Neuronal stem cell (in vitro differentiated cells): ENCODE measurements around the gene TIAM2.
"Not testable (repeated sequence)": the region's sequence is repeated elsewhere in the genome, so short reads cannot be mapped to it uniquely, and the experiment has no call there.

Experiments
- DNase-seq: peaks from one replicate; pipeline ENCODE4 v3.0.0-alpha.2; 2013; ENCODE audit warnings: low spot score
- H2AFZ ChIP-seq: one replicate; pipeline ENCODE4 v1.6.1; 2013; ENCODE audit warnings: mild to moderate bottlenecking, low read length, inconsistent platforms
- H2AK5ac ChIP-seq: 2 replicates; pipeline ENCODE4 v1.6.1; 2013; ENCODE audit warnings: low read depth, mild to moderate bottlenecking, inconsistent platforms, low read length, moderate library complexity, mixed read lengths
- H2BK120ac ChIP-seq: 2 replicates; pipeline ENCODE4 v1.6.1; 2013; ENCODE audit warnings: low read depth, mild to moderate bottlenecking, inconsistent platforms, low read length, moderate library complexity, mixed read lengths
- H2BK12ac ChIP-seq: one replicate; pipeline ENCODE4 v1.6.1; 2013; ENCODE audit warnings: low read length, inconsistent platforms
- H2BK15ac ChIP-seq: 2 replicates; pipeline ENCODE4 v1.6.1; 2013; ENCODE audit warnings: mild to moderate bottlenecking, low read length, inconsistent platforms, mixed read lengths
- H2BK5ac ChIP-seq: one replicate; pipeline ENCODE4 v1.6.1; 2013; ENCODE audit warnings: inconsistent platforms, mild to moderate bottlenecking, low read length, moderate library complexity
- H3K14ac ChIP-seq: one replicate; pipeline ENCODE4 v1.6.1; 2013; ENCODE audit warnings: low read length, inconsistent platforms
- H3K18ac ChIP-seq: 2 replicates; pipeline ENCODE4 v1.6.1; 2013; ENCODE audit warnings: low read length, inconsistent platforms
- H3K23ac ChIP-seq: 2 replicates; pipeline ENCODE4 v1.6.1; 2013; ENCODE audit warnings: low read depth, mild to moderate bottlenecking, mixed read lengths, low read length, inconsistent platforms; ENCODE audit not compliant: poor library complexity
- H3K27ac ChIP-seq: replicated peaks from 3 replicates; pipeline ENCODE4 v1.5.1; 2013; ENCODE audit warnings: low read length, inconsistent platforms
- H3K27me3 ChIP-seq, 3 experiments: 2 replicates each; pipeline ENCODE4 v1.6.1; 2013; ENCODE audit warnings: low read length in 3 of 3, mild to moderate bottlenecking in 2 of 3, inconsistent platforms in 1 of 3, low read depth in 1 of 3, mixed read lengths in 1 of 3, moderate library complexity in 1 of 3; ENCODE audit not compliant: control insufficient read depth in 3 of 3, insufficient read depth in 3 of 3
- H3K36me3 ChIP-seq, 2 donors: replicated peaks in 1 of 2; 2 replicates each; pipeline ENCODE4 v1.6.1; 2013; ENCODE audit warnings: low read length in 2 of 2; ENCODE audit not compliant: control insufficient read depth in 2 of 2, insufficient read depth in 2 of 2
- H3K4ac ChIP-seq: 2 replicates; pipeline ENCODE4 v1.6.1; 2013; ENCODE audit warnings: inconsistent platforms, mild to moderate bottlenecking, low read length, moderate library complexity
- H3K4me1 ChIP-seq, 2 donors: 1 replicate in 1 of 2; 2 replicates in 1 of 2; pipeline ENCODE4 v1.6.1; 2013; ENCODE audit warnings: low read length in 2 of 2, low read depth in 1 of 2; ENCODE audit not compliant: control insufficient read depth in 2 of 2, insufficient read depth in 1 of 2
- H3K4me2 ChIP-seq: one replicate; pipeline ENCODE4 v1.6.1; 2013; ENCODE audit warnings: mild to moderate bottlenecking, low read length, inconsistent platforms; ENCODE audit not compliant: insufficient read depth, poor library complexity, severe bottlenecking
- H3K4me3 ChIP-seq, 2 donors: 2 replicates each; pipeline ENCODE4 v1.5.1; 2013; ENCODE audit warnings: low read length in 2 of 2, mild to moderate bottlenecking in 2 of 2, inconsistent platforms in 1 of 2, moderate library complexity in 1 of 2
- H3K79me1 ChIP-seq: one replicate; pipeline ENCODE4 v1.6.1; 2013; ENCODE audit warnings: low read depth, mild to moderate bottlenecking, inconsistent platforms, low read length, moderate library complexity
- H3K9ac ChIP-seq: one replicate; pipeline ENCODE4 v1.6.1; 2013; ENCODE audit warnings: mild to moderate bottlenecking, low read depth, low read length, inconsistent platforms; ENCODE audit not compliant: poor library complexity
- H3K9me3 ChIP-seq, 2 donors: replicated peaks in 1 of 2; 2 replicates each; pipeline versions ENCODE3 to v1.6.1; 2013; ENCODE audit warnings: low read length in 2 of 2, mild to moderate bottlenecking in 2 of 2, inconsistent platforms in 1 of 2, low read depth in 1 of 2, mixed read lengths in 1 of 2, moderate library complexity in 1 of 2; ENCODE audit not compliant: control insufficient read depth in 2 of 2, insufficient read depth in 1 of 2
- H4K8ac ChIP-seq: one replicate; pipeline ENCODE4 v1.6.1; 2013; ENCODE audit warnings: low read depth, mild to moderate bottlenecking, inconsistent platforms, low read length, moderate library complexity
- H4K91ac ChIP-seq: one replicate; pipeline ENCODE4 v1.6.1; 2013; ENCODE audit warnings: low read length, low read depth, mild to moderate bottlenecking, inconsistent platforms; ENCODE audit not compliant: poor library complexity
- WGBS, 2 donors: extraction: QIAGEN DNeasy Blood & Tissue Kit; methylation state at CpG; one replicate each; pipeline ENCODE4 v1.1.7; 2013; ENCODE audit warnings: missing lambda C conversion rate in 2 of 2, mixed read lengths in 1 of 2; ENCODE audit not compliant: insufficient read length in 2 of 2, insufficient replicate concordance in 1 of 2; ENCODE audit errors: extremely low coverage in 2 of 2; 5-methylcytosine and 5-hydroxymethylcytosine counted together

Gene TIAM2

GRCh38 chr6:154960854-154961530 is 34.1 kb upstream of the TIAM2 start:
- H3K27ac ChIP-seq = no peak overlapping the region

DNA sequence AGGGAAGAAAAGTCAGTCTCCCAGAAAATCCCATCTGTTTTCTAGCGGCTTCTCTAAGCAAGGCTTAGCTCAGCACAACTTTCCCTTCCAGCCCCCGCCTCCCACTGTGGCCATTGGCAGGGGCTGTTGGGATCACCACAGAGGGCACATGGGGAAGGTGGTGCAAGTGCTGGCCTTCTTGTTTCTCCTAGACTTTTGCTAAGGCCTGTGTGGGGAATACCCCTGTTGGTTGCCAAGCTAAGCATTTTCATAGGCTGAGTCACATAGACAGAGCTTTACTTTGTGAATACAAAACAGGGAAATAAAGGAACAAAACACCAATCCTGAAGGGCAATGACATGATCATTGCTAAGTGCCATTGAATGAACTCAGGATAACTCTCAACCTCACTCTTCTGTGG is 32.4 kb upstream of the TIAM2 start:
- H4K91ac ChIP-seq = no peak overlapping the region
- no peak for DNase-seq
- H3K4me3 ChIP-seq = no peak overlapping the region
- no peaks in the 10 kb centered on the region for H3K27me3 ChIP-seq
- H2BK120ac ChIP-seq = no peak overlapping the region
- H2BK15ac ChIP-seq = no peak overlapping the region
- no peak overlapping the region for H2BK5ac ChIP-seq
- peaks cover 0 to 4% of the 10 kb centered on the region in 2 donors for H3K9me3 ChIP-seq
- H3K14ac ChIP-seq = no peak overlapping the region
- no peak overlapping the region for H2AFZ ChIP-seq
- H3K4me1 ChIP-seq = peaks cover 0 to 3% of the 10 kb centered on the region in 2 donors
- WGBS, 2 donors = no CpG with 5 or more reads among the region's 2 CpGs
- H3K4ac ChIP-seq = no peak overlapping the region
- no peak overlapping the region for H3K27ac ChIP-seq
- no peak overlapping the region for H2BK12ac ChIP-seq
- H3K18ac ChIP-seq = no peak overlapping the region
- H3K36me3 ChIP-seq = no peaks in the 10 kb centered on the region
- H4K8ac ChIP-seq = no peak overlapping the region
- H3K79me1 ChIP-seq = no peaks in the 10 kb centered on the region
- H3K23ac ChIP-seq = no peak overlapping the region
- no peak overlapping the region for H3K4me2 ChIP-seq
- no peak overlapping the region for H2AK5ac ChIP-seq
- H3K9ac ChIP-seq = no peak overlapping the region

More at GRCh38 chr6:154960854-154961530, 34.1 kb upstream of the TIAM2 start:
- Histone ChIP-seq H3K4me2 (no peak overlapping the region), H3K79me1 (no peaks in the 10 kb centered on the region), H3K4me3 (no peak overlapping the region), H2AK5ac (no peak overlapping the region), H4K91ac (no peak overlapping the region), H2BK5ac (no peak overlapping the region), H2AFZ (no peak overlapping the region), H3K23ac (no peak overlapping the region), H2BK15ac (no peak overlapping the region), H2BK12ac (no peak overlapping the region), H3K9me3 (no peaks in the 10 kb centered on the region), H4K8ac (no peak overlapping the region), H3K4ac (no peak overlapping the region), H2BK120ac (no peak overlapping the region), H3K27me3 (no peaks in the 10 kb centered on the region), H3K14ac (no peak overlapping the region), H3K4me1 (peaks cover 0 to 3% of the 10 kb centered on the region in 2 donors), H3K18ac (no peak overlapping the region), H3K9ac (no peak overlapping the region), H3K36me3 (no peaks in the 10 kb centered on the region)
- DNase-seq = no peak
- no CpG with 5 or more reads among the region's 6 CpGs for WGBS, 2 donors

DNA sequence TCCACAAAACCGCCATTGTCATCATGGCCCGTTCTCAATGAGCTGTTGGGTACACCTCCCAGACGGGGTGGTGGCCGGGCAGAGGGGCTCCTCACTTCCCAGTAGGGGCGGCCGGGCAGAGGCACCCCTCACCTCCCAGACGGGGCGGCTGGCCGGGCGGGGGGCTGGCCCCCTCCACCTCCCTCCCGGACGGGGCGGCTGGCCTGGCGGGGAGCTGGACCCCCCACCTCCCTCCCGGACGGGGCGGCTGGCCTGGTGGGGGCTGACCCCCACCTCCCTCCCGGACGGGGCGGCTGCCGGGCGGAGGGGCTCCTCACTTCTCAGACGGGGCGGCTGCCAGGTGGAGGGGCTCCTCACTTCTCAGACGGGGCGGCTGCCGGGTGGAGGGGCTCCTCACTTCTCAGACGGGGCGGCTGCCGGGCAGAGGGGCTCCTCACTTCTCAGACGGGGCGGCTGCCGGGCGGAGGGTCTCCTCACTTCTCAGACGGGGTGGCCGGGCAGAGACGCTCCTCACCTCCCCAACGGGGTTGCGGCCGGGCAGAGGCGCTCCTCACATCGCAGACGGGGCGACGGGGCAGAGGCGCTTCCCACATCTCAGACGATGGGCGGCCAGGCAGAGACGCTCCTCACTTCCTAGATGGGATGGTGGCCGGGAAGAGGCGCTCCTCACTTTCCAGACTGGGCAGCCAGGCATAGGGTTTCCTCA is 28.9 kb upstream of the TIAM2 start:
- H4K91ac ChIP-seq, H3K14ac ChIP-seq, H2BK5ac ChIP-seq, H2BK120ac ChIP-seq, H3K4me2 ChIP-seq, H2BK15ac ChIP-seq, H2BK12ac ChIP-seq, H3K9me3 ChIP-seq, H2AFZ ChIP-seq, H2AK5ac ChIP-seq, H3K36me3 ChIP-seq, H3K4me3 ChIP-seq, H3K4me1 ChIP-seq, H3K4ac ChIP-seq, H3K27ac ChIP-seq, H4K8ac ChIP-seq, H3K18ac ChIP-seq, DNase-seq, H3K27me3 ChIP-seq, H3K9ac ChIP-seq, H3K23ac ChIP-seq, H3K79me1 ChIP-seq: not testable (repeated sequence)
- no CpG with 5 or more reads among the region's 51 CpGs for WGBS, 2 donors

DNA sequence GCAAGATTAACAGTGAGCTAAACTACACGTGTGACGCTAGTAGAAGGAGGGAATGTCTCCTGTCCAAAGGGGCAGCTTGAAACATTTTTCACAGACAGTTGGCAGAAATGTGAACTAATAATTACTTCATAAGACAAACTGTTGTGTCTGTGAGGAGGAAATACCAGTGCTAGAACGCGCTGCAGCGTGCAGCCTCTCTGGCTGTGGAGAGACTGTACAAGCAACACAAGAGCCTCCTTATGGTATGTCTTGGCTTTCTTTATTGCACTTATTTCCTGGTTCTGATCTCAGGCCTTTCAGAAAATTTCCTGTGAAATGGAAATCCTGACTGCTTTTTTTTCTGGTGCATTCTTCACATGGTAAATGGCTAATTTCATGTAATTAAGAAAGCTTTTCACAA is 25.3 kb upstream of the TIAM2 start:
- Histone ChIP-seq H3K4me1 (no peaks in the 10 kb centered on the region), H3K4me2 (no peak overlapping the region), H3K36me3 (no peaks in the 10 kb centered on the region), H4K91ac (no peak overlapping the region), H3K79me1 (no peaks in the 10 kb centered on the region), H3K4me3 (no peak overlapping the region), H2AK5ac (no peak overlapping the region), H3K9me3 (peaks cover 0 to 6% of the 10 kb centered on the region in 2 donors), H2BK12ac (no peak overlapping the region), H2BK15ac (no peak overlapping the region), H2BK120ac (no peak overlapping the region), H3K27ac (no peak overlapping the region), H2BK5ac (no peak overlapping the region), H2AFZ (peak overlapping the region; percentile 35), H3K18ac (no peak overlapping the region), H3K23ac (no peak overlapping the region), H3K14ac (no peak overlapping the region), H3K4ac (no peak overlapping the region), H3K9ac (no peak overlapping the region), H4K8ac (no peak overlapping the region), H3K27me3 (no peaks in the 10 kb centered on the region)
- no peak for DNase-seq
- WGBS, 2 donors = no CpG with 5 or more reads among the region's 5 CpGs
